Tibial nerve (tissue), 3 donors: Measurements from ENCODE around the gene HOTAIR.

Source experiments
- POLR2A ChIP-seq, 2 donors: fragments of 450-650 bp; IDR thresholded peaks; one replicate each; pipeline ENCODE4 v1.6.1; 2017; ENCODE audit warnings: antibody characterized with exemption in 2 of 2, mild to moderate bottlenecking in 2 of 2, moderate library complexity in 2 of 2
- TF ChIP-seq, protein P1 (sequence below), 5 experiments: fragments of 200-600 bp in 3 of 5; fragments of 450-650 bp in 2 of 5; sonication (generic) in 3 of 5; IDR thresholded peaks; one replicate each; pipeline ENCODE4 v1.5.1; 2016 to 2019; ENCODE audit warnings: antibody characterized with exemption in 5 of 5, mild to moderate bottlenecking in 3 of 5, moderate library complexity in 2 of 5

DNA sequence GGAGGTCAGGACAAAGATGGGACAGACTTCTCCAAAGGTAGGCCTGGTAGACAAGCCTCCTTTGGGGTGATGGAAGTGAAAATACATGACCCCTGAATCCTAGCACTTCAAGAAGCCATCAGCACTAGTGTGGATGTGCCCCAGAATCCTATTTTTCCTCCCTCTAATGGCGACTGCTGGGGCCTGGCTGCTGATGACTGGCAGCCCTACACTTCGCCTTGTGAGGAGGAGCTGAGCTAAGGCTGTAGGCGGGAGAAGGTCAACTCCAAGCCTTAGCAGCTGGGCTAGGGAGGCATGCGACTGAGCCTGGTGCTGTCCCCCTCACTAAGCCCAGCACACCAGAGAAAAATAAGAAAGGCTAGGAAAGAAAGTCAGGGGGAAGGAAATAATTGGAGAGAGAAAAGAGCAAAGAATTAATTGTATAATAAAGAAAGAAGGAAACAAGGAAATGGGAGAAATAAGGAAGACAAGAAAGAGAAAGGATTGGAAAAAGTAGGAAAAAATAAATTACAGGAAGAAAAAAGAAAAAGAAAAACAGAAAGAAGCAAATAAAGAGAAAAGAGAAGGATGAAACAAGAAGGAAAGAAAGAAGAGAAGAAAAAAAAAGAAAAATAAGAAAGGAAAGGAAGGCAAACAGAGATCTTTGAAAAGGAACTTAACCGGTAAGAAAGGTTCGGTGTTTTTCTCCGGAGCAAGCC lies 5.5 kb upstream of the HOTAIR start:
- TF ChIP-seq, protein P1, sequence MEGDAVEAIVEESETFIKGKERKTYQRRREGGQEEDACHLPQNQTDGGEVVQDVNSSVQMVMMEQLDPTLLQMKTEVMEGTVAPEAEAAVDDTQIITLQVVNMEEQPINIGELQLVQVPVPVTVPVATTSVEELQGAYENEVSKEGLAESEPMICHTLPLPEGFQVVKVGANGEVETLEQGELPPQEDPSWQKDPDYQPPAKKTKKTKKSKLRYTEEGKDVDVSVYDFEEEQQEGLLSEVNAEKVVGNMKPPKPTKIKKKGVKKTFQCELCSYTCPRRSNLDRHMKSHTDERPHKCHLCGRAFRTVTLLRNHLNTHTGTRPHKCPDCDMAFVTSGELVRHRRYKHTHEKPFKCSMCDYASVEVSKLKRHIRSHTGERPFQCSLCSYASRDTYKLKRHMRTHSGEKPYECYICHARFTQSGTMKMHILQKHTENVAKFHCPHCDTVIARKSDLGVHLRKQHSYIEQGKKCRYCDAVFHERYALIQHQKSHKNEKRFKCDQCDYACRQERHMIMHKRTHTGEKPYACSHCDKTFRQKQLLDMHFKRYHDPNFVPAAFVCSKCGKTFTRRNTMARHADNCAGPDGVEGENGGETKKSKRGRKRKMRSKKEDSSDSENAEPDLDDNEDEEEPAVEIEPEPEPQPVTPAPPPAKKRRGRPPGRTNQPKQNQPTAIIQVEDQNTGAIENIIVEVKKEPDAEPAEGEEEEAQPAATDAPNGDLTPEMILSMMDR (IDR thresholded peaks at IDR 0.05) = no peak
- TF ChIP-seq POLR2A (IDR thresholded peaks at IDR 0.05) = no peak
